H1 (cell line): ENCODE data around the gene ARHGEF40. TPM values are rescaled to one million over a fixed set of nuclear protein-coding genes. Genes with fewer than 3 reads are reported as not detected.

Experiments
- BCL11A ChIP-seq, 2 experiments: IDR thresholded peaks; one replicate each; pipeline ENCODE4 v1.6.1; 2011; ENCODE audit warnings: low read depth in 2 of 2, low read length in 2 of 2, mild to moderate bottlenecking in 2 of 2
- CBX5 ChIP-seq: fragments of 300-800, 300-1000 bp; sonication (generic); IDR thresholded peaks from 2 replicates; pipeline ENCODE4 v1.7.1; 2016; ENCODE audit warnings: antibody characterized with exemption, low read length, low read depth
- EZH2 ChIP-seq: fragments of 200-600 bp; sonication (generic); IDR thresholded peaks from 2 replicates; pipeline ENCODE4 v1.7.1; 2012; ENCODE audit warnings: low read depth, mild to moderate bottlenecking, moderate library complexity, low read length, inconsistent platforms; ENCODE audit not compliant: severe bottlenecking
- SIX5 ChIP-seq: IDR thresholded peaks from 2 replicates; pipeline ENCODE4 v1.6.1; 2011; ENCODE audit warnings: mild to moderate bottlenecking, low read depth, low read length
- SP2 ChIP-seq: IDR thresholded peaks from 2 replicates; pipeline ENCODE4 v1.6.1; 2012; ENCODE audit warnings: mild to moderate bottlenecking, low read length, inconsistent platforms
- YY1 ChIP-seq: IDR thresholded peaks from 2 replicates; pipeline ENCODE4 v1.6.1; 2011; ENCODE audit warnings: low read depth, mild to moderate bottlenecking, low read length
- polyA plus RNA-seq, 7 experiments: library from polyadenylated mRNA; depleted of rRNA in 3 of 7; stranded (reverse) in 5 of 7; unstranded in 2 of 7; fragments of >200 nt in 5 of 7; fragments of 200-250 nt in 2 of 7; gene quantifications; 1 replicate in 5 of 7; 2 replicates in 1 of 7; 4 replicates in 1 of 7; pipeline versions ENCODE4 v1.2.1 to v1.2.3, GENCODE V29; 2011 to 2013; ENCODE audit warnings: missing spikeins in 2 of 7, mixed read lengths in 2 of 7
- total RNA-seq: library from RNA; stranded (reverse); fragmentation: NEBNext Ultra II Directional; extraction: Animal tissue kit (Norgen Biotek cat#: 25700); gene quantifications from 2 replicates; pipeline ENCODE4 v1.2.1, GENCODE V29; 2021

Gene ARHGEF40
- total and polyA plus RNA-seq, 2 of the 8 experiments (the other 6 are each of a cell fraction or from before 2014, with no cell fraction given): 53.1 to 101 TPM

- no peak for TF ChIP-seq EZH2
- TF ChIP-seq YY1: no peak
- TF ChIP-seq BCL11A (IDR thresholded peaks at IDR 0.05; ENCODE audit: low read depth in 2 of 2, low read length in 2 of 2): no peak
- TF ChIP-seq SIX5: no peak
- no peak for TF ChIP-seq CBX5
- no peak for TF ChIP-seq SP2
Observed at GRCh38 chr14:21093018-21093417, 22.9 kb downstream of the ARHGEF40 start (continued).
